Stimulated activated CD4-positive, alpha-beta T cell treated with anti-CD3 and anti-CD28 coated beads, Interleukin-4, amount 100 ng/mL, for 48 hours (primary cell): ENCODE data around the gene RAD18.

ENCODE experiments used
- DNase-seq, 2 donors: peaks; one replicate each; pipeline ENCODE4 v3.0.0-alpha.2; 2020; ENCODE audit warnings: low read depth in 2 of 2

The RAD18 gene, protein sequence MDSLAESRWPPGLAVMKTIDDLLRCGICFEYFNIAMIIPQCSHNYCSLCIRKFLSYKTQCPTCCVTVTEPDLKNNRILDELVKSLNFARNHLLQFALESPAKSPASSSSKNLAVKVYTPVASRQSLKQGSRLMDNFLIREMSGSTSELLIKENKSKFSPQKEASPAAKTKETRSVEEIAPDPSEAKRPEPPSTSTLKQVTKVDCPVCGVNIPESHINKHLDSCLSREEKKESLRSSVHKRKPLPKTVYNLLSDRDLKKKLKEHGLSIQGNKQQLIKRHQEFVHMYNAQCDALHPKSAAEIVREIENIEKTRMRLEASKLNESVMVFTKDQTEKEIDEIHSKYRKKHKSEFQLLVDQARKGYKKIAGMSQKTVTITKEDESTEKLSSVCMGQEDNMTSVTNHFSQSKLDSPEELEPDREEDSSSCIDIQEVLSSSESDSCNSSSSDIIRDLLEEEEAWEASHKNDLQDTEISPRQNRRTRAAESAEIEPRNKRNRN

DNA sequence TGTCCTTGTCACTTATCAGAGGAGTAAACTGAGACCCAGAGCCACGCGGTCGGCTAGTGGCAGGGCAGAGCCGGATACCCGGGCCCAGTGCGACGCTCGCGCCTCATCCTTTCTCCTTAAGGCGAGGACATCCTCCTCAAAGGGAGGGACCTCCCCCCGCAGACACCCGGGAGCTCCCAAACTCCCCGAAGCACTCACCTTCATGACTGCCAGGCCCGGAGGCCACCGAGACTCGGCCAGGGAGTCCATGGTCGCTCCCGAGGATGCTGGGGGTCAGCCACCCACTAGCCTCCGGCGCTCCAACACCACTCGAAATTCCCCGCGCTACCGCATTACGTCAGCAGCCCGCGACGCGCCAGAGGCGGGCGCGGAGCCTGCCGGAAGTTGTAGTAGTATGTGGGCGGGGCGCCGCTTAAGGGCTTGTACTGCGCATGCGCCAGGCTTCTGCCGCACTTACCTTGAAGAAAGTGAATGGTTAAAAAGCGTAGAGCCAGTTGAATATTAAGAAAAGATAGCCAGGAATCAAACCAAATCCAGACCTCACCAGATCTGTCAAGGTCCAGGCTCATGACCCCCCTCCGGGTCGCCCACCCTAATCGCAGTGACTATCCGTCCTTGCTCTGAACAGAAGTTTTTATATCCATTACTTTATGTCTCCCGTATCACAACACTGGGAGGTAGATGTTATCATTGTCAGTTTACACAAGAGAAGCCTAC lies at the start of gene RAD18:
Gene RAD18, minus strand, starts transcription at position 336 of the 717 bp plus-strand sequence. Its CDS starts 87 bp downstream, at position 249.
- peak; percentile 85 to 88 for DNase-seq

DNA sequence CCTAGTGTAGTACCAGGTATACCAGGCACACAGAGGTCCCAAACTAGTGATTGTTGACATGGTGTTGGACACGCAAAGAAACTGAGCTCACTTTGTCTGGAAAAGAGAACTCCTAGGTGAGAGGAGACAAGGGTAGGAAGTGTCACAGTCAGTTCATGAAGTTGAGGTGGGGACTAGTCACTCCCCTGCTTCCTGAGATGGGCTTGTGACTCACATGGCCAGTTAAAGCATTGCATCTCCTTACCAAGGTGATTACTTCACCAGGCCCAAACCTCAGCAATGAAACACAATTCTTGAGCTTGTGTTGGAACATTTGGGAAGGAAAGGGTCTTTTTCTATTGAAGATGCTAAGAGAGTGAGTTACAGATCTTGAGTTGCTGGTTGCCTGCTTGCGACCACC lies 49.2 kb upstream of the RAD18 start:
- DNase-seq = no peak

DNA sequence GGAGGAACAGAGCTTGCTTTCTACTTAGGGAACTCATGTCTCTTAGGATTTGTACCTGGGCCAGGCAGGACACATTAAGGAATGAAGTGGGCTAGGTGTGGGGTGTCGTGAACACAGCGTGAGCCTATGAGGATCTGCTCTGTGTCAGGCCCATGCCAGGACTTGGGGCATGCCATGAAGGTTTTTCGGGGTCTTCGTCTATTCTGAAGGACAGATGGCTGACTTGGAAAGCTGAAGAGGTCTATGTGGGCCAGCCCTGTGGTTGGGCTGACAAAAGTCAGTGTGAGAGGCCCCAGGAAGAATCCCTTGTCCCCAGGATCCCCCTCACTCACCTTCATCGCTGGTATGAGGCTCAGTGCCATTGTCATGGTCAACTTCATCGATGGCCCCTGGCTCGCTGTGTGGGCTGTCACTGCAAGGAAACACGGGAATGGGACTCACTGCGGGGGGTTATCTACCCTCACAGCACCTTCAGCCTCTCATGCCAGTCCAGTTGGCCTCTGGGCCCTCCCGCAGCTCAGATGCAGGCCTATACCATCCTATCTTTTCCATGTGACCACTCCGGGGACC lies 46.8 kb upstream of the RAD18 start:
- no peak for DNase-seq

DNA sequence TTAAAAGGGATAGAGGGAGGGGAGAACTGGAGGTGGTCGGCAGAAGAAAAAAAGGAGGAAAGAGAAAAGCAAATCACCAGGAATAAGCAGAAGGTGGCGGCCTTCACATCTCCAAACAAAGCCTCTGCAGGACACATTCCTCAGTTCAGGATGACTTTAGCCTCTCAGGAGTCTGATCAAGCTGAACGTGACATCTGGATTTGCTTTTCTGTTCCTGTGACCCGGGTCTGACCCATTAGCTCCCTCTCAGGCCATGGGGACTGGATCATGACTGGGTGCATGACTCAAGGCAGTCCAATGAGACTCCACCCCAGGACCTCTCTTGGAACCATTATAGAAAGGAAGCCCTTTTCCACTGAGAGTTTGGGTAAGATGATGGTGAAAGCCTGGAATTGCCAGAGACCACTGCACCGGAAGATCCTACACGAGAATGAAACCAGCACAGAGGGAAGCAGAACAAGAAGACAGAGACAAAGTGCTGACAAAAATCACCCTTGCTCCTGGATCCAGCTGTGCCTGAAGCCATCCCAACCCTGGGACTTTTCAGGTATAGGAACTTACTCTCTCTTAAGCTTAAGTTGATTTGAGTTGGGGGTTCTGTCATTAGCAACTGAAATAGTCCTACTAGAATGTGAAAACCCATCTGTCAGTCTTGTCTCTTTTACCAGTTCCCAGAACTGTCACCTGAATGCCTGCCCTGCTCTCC lies 45.4 kb upstream of the RAD18 start:
- no peak for DNase-seq

DNA sequence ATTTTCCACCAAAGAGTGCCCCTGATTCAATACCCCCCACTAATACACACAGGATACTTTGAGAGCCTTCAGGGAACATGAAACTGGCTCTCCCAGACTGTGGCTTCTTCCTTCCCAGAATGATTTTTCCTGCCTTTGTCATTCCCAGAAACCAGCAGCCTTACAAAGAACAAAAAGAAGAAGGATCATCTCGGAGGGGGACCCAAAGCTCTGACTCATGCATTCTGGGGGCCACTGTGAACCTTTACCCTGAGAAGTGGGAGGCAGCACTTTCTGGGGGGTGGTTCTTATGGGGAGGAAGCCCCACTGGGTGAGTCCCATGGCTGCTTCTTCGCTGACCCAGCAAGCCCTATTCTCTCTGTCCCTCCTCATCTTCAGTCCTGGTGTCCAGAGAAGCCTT lies 44.7 kb upstream of the RAD18 start:
- no peak for DNase-seq

DNA sequence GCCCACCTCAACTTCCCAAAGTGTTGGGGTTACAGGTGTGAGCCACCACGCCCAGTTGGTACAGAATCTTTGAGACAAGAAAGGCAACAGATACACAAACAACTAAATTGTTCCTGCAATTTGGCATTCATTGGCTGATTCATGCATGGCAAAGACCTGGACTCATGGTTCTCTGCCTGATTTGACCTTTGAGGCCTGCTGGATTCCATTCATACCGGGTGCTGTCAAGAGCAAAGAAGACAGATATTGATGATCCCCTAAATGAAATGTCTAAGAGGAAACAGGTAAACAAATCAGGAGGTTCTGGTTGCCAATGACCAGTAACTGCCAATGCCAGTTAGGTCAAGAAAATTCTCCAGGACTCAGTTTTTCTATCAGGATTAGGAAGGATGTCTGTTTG lies 43.9 kb upstream of the RAD18 start:
- no peak for DNase-seq

DNA sequence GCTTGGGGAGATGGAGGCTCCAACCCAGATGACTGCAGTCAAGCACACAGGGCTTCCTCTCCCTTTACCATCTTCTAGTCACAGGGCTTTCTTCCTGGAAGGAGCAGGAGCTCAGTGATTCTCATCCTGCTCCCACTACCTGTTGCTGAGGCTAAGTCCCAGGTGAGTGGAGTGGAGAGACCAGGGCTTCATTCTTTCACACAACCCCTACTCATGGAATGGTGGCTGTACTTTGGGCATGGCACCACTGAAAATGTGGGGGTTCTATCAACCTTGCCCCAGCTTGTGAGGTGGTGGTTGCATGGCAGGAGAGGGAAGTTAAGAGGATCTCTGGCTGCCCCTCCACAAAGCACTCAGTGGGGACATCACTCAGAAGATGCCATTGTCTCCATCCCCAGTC lies 36.8 kb upstream of the RAD18 start:
- DNase-seq = no peak

DNA sequence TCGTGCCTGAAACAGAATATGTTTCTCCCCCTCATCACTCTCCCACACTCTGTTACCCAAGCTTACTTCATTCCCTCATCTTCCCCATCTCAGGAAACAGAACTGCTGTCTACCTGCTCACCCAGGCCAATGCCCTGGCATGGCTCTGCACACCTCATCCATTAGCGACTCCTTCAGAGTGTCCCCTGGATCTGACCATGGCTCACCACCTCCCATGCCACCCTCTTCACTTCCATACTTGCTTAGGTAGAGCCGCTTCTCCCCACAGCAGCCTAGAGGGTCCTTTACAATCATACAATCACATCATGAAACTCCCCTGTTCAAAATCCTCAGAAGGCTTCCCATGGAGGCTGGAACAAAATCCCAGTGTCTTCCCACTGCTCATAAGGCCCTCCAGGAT lies 33.9 kb upstream of the RAD18 start:
- DNase-seq = no peak

DNA sequence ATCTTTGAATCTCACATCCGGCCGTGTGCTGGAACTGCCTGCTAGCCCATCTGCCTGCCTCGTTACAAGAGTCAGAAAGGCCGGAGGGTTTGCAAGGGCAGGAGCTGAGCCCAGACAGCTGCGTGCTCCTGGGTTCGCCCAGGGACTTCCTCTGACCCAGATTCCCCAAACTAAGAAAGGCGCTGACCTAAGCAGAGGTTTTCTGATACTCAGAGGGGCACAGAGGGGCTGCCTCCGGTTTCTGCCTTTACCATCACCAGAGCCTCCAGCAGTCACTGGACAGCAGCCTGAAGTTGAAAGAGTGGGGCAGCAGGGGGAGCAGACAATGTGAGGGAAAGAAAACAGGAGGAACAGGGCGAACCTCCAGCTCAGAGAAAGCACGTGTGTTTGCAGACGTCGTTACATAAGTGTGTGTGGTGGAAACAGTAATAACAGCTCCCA lies 33.4 kb upstream of the RAD18 start:
- DNase-seq = no peak

DNA sequence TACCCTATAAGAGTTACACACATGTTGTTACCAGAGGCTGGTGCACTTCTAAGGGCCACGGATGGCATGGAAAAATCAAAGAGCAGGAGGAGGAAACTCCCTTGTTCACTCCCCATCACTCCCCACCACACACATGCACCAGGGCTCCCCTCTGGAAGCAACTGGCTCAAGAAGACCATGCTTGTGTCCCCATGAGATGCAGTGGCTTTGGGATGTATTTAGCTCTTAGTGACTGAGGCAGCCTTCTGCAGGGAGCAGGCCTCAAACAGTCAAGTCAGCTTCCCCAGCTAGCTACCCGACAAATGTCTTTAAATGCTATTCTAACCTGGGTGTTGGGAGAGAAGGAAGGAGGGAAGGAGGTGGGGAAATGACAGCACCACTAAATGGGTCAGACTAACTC lies 32.9 kb upstream of the RAD18 start:
- no peak for DNase-seq

DNA sequence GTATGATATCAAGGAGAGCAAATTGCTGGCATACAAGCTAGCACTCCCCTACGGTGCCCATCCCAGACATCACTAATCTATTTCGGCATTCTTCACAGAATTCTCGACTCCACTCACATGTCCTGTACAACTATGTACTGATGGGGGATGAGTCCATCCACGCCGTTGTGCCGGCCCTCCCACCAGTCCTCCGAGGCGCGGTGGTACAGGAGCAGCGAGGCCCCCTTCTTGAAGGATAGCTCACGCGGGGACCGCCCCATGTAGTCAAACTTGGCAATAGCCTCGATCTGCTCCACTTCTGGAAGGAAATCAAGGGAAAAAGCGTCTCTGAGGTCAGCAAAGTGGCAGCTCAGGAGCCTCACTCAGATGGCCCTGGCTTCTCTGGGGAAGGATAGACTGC lies 31.0 kb upstream of the RAD18 start:
- no peak for DNase-seq

DNA sequence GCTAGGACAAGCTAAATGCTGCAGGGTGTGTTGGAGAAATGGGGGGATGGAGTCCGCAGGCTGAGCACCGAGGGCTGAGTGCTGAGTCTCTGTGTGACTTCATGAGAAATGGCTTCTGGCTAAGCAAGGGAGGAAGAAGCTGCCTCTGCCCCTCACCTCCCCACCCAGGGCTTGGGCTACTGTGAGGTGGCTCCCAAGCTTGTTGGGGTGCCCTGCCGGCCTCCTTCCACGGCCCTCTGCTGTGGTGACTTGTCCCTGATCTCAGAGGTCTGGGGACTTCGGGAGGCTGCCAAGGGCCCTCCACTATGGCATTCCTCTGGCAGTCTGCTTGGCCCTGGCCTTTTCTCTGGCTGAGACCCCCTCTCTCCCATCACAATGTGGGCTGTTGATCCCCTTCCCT lies 30.1 kb upstream of the RAD18 start:
- no peak for DNase-seq

DNA sequence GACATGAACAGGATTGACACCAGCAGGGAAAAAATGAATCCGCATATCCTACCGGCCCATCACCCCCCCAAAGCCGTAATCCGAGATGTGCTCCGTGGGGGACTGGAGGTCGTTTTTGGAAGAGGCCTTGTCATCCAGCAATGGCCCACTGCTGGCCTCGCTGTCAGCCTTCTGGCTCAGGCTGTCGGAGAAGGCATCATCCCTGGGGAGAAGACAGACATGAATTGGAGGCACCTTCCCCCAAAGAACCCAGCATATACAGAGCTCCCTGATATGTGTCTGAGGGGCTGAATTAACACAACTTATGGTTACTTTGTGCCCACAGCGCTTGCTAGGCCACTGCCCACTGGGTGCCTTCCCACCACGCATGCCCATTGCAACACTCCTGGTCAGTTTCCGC lies 29.6 kb upstream of the RAD18 start:
- DNase-seq = no peak

DNA sequence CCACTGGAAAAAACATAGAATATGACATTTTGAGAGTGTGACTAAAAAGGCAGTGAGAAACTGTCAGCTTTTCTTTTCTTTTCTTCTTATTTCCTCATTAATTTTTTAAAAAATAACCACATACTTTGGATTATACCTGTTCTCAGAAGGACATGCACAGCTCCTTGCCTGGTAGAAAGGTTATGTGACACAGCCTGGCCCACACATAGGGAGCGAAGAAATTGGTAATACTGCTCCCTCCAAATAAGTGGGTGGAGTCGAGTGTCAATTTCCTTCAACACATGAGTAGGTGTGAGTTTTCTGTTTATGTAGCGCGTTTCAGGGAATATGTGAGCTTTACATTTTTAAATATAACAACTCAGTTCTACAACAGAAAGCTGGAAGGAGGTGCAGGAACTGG lies 28.9 kb upstream of the RAD18 start:
- DNase-seq = no peak

DNA sequence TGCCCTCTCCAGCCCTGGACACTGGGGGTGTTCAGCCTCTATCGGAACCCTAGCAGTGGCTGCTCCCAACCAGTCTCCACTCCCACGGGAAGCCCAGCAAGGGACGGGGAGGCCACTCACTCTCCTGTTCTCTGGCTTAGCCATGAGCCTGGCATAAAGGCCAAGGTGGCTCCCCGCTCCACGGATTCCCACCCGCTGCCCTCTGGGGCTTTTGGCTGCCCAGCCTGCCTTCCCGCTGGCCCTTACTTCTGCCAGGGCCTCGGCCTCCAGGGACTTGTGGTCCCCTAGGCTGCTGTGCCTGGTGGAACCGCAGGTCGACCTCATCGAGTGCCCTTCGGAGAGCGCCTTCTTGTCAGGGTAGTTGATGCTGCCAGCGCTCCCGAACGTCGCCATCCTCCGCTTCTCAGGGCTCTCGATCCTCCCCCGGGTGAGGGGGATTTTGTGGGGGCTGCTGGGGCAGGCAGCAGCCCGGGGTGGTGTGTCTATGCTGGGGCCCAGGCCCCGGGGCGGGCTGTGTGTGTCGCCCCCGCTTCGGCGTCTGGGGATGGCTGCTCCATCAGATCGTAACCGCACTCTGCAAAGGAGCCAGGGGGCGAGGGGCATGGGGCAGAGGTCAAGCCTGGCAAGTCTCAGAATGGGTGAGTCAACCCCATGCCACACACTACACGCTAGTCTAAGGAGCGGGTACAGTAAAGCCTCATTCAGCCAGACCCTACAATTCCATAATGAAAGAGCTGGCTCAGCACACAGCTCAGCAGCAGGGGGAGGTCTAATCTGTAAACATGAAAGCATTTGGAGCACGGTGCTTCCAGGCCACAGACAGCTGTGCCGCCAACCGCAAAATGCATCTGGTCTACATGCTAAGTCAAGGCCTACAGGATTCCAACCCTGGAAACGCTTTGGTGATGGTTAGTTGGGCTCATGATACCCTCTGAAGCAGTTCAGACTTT lies 27.3 kb upstream of the RAD18 start:
- no peak for DNase-seq

DNA sequence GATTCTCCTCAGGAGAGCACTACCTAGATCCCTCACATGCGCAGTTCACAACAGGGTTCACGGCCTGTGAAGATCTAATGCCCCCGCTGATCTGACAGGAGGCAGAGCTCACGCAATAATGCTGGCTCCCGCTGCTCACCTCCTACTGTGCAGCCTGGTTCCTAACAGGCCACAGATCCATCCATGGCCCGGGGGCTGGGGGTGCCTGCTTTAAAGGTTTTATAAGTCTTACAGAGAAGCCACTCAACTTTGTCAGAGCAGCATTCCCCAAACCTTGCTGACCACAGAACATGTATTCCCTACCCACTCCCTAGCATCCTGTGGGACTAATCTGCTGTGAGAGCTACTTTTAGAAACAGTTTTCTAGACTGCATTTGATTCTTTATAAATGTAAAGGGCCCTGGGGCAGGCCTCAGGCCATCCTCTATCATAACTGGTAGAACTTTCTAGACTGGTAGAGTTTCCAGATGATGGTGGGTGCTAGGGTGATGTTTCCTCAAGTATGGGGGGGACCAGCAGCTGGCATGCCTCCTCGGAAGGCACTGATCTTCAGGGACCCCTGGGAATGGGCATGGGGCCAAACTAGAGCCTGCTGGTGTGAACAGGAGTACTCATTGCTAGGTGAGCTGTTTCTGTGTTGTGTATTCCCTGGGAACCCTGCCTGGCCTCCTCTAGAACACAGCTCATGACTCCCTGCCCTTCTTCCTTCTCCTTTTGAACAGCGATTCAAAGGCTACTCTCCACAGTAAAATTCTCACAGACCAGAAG lies 25.7 kb upstream of the RAD18 start:
- no peak for DNase-seq

DNA sequence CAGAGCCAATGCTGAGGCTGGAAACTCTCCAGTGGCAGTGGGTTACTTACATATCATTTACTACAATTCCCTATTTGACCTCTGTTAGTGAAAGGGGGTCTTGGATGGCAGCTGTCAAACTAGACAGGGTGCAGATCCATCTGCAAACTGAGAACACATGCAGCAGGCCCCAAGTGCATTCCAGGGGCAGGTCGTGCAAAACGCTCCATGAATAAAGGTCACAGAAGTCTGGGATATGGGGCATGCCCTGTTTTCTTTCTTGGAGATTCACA lies 25.0 kb upstream of the RAD18 start:
- no peak for DNase-seq

DNA sequence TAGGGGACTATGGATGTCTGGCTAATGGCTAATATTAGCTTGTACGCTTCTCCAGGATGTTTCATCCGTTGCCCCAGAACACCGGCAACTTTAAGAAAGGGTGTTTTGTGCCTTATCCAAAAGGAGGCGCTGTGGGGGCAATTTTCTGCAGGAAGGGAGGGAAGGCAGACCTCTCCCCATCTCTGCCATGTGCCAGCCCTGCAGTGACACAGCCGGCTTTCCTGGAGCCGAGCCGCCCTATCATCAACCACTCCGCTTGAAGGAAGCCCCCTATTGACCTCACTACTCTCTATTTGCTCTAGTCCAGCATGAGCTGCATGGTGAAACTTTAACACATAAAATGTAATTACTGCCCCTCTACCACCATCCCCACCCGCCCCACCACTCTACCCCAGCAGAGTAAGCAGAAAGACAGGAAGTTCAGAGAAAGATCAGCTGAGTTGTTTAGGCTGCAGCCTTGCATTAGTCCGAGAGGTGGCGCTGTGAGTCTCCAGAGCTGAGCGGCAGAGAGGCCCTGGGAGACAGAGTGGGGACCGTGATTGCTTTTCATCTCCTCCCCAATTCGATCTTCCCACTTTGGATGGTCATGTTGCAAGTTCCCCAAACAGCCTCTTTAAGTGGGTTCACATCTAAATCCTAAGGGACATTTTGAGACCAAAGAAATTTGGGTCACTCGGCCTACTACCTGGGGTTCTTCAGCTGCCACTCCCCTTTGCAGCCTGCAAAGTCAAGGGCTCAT lies 24.5 kb upstream of the RAD18 start:
- peak; percentile 37 to 65 for DNase-seq

DNA sequence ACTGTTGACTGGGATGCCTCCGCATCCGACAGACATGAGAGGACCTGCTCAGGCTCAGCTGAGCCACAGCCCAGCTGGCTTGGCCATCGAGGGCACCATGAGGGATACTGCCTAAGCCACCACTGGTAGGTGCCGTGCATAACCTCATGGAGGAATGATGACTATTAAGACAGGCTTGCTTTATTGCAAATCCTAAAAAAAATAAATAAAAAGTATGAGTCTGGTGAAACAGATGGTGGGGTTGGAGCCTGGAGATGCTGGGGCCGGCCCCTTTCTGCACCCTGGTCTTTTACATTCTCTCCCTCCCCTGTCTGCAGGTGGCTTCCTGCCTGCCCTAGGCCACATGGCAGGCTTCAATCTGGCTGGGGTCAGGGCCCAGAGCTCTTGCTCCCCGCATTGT lies 24.0 kb upstream of the RAD18 start:
- DNase-seq = no peak

DNA sequence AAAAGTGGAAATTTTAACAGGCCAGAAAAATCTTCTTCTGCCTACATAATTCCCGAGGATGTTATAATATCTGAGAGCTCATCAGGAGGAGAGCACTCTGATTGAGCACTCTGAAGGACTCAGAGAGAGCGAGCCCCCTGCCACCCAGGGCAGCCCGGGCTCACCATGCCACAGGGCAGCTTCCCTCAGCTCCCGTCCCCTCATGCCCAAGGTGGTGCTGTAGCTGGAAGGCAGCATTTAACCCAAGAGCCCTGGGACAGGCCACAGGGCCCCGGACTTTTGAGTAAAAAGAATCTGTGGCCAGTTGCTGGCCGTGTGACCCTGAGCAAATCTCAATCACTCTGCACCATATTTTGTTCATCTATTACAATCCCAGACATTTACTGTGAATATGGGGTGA lies 23.5 kb upstream of the RAD18 start:
- DNase-seq = no peak
